Effector memory CD8-positive, alpha-beta T cell (primary cell): ENCODE results near the gene RTTN.

Source experiments
- ATAC-seq: fragments of 150-1000 bp; cut with Tn5 transposase; replicated peaks from 2 replicates; pipeline ENCODE4 v1.10.0; 2021; ENCODE audit warnings: mild to moderate bottlenecking, moderate library complexity
- DNase-seq, 3 experiments: peaks; one replicate each; pipeline ENCODE4 v3.0.0; 2021
- H3K27ac Mint-ChIP-seq, 2 donors: one replicate each; pipeline ENCODE4 v1.8.0; 2022; ENCODE audit warnings: mild to moderate bottlenecking in 2 of 2, mixed read lengths in 2 of 2, moderate library complexity in 2 of 2
- H3K27me3 Mint-ChIP-seq, 2 donors: one replicate each; pipeline ENCODE4 v1.8.0; 2022; ENCODE audit warnings: mixed read lengths in 2 of 2
- H3K36me3 Mint-ChIP-seq: one replicate; pipeline ENCODE4 v1.8.0; 2022; ENCODE audit warnings: mild to moderate bottlenecking, moderate library complexity, mixed read lengths; ENCODE audit not compliant: insufficient read depth
- H3K4me1 Mint-ChIP-seq, 2 donors: one replicate each; pipeline ENCODE4 v1.8.0; 2022; ENCODE audit warnings: low read depth in 2 of 2, mixed read lengths in 2 of 2
- H3K4me3 Mint-ChIP-seq, 2 donors: one replicate each; pipeline ENCODE4 v1.8.0; 2022; ENCODE audit warnings: mild to moderate bottlenecking in 2 of 2, mixed read lengths in 2 of 2, moderate library complexity in 2 of 2
- H3K9me3 Mint-ChIP-seq, 2 donors: one replicate each; pipeline ENCODE4 v1.8.0; 2022; ENCODE audit warnings: mixed read lengths in 2 of 2

The RTTN gene

DNA sequence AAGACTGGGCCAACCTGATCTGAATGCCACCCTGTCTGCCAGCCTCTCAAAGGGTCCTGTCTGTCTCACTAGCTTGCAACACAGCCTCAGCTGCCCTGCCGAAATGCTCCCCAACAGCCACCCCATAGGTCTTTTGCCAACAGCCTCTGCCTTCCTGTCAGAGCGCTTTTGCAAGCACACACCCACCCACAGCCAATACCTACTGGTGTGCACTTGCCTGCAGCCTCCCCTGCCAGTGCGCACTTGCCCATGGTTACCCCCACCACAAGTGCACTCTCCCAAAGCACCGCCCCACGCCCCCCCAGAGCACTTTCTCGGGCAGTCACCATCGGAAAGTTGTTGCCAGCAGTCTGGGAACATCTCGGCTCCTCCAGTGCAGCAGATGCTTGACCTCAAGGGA lies 48.6 kb downstream of the RTTN start:
- H3K4me1 Mint-ChIP-seq: peaks cover 9 to 23% of the 10 kb centered on the region in 2 donors
- H3K9me3 Mint-ChIP-seq: no peaks in the 10 kb centered on the region
- H3K36me3 Mint-ChIP-seq: peaks cover 28% of the 10 kb centered on the region
- H3K27ac Mint-ChIP-seq: no peak overlapping the region
- H3K4me3 Mint-ChIP-seq: no peak overlapping the region
- ATAC-seq: no peak
- H3K27me3 Mint-ChIP-seq: no peaks in the 10 kb centered on the region
- DNase-seq: no peak

DNA sequence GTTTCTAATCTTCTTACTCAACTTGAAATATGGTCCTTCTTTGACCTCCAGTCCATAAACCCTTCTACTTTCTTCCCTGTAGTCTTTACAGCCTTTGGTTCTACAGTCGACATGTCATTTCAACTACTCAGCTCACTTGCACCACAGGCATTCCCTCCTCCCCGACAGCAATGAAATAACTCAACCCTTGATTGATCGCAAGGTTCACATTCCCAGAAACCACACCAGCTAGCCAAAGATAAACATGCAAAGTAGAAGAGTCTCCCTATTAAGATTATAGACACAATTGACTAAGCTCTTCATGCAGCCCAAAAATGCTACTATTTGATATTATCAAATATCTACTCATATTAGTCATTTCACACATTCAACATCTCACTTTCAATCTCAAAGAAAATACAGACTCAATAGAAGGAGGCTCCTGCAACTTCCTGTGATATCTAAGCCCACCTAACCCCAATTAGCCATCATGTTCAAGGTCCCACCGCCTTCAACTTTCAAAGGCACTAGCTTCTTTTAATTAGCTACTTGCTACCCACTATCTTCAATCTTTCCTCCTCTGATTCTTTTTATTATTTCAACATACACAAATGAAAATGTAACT lies 50.8 kb downstream of the RTTN start:
- Mint-ChIP-seq H3K4me1 (peaks cover 9 to 20% of the 10 kb centered on the region in 2 donors), H3K4me3 (no peak overlapping the region), H3K27ac (no peak overlapping the region), H3K36me3 (peaks cover 21% of the 10 kb centered on the region), H3K9me3 (no peaks in the 10 kb centered on the region), H3K27me3 (no peaks in the 10 kb centered on the region)
- ATAC-seq: no peak
- no peak for DNase-seq

DNA sequence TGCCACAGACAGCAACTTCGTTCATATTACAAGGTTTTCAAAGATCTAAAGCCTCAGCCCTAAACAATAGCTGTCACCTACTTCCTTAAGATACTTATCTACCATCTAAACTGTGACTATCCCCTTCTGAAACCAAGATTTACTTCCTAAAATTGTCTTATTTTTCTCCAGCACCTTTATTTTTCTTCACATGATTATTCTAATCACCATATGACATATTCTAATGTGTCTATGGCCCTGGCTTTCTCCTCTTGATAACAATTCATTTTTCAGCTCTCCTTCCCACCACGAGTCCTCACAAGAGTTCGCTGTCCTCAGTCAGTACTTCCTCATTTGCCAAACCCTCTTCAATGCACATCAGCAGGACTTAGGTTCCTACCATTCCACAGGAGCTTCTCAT lies 53.9 kb downstream of the RTTN start:
- DNase-seq (no peak), ATAC-seq (no peak)
- H3K27me3 Mint-ChIP-seq: no peaks in the 10 kb centered on the region
- H3K9me3 Mint-ChIP-seq: no peaks in the 10 kb centered on the region
- H3K4me3 Mint-ChIP-seq: no peak overlapping the region
- peaks cover 13% of the 10 kb centered on the region for H3K36me3 Mint-ChIP-seq
- no peak overlapping the region for H3K27ac Mint-ChIP-seq
- H3K4me1 Mint-ChIP-seq: peaks cover 4 to 13% of the 10 kb centered on the region in 2 donors

DNA sequence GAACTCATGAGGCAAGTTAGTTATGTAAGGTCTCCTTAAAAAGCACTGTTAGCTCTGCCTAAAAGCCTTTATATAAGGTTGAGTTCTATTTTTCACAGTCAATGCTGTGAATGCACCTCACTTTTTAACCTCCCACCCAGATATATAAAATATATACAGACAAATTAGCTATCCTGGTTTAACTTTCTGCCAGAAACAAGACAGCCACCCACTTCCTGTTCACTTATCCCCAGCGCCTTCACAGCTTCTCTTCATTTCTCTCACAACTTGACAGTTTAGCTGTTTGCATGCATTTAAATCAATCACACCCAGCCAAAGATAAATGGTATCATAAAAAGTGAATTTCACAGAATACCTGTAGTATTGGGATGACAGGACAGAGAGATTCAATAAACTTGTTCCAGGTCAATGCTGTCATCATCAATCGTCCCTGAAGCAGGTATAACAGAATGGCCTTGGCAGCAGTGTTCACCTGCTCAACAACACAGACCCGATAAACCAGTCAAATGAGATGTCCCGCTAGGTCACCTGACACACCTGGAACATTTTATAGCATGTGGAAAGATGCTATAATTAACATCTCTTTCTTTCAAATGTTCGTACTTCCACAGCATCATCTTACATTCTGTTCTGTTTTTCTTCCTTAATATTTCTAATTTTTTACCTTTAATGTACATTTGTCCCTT lies 55.7 kb downstream of the RTTN start:
- Mint-ChIP-seq H3K9me3 (no peaks in the 10 kb centered on the region), H3K36me3 (peaks cover 14% of the 10 kb centered on the region), H3K4me3 (no peak overlapping the region), H3K27me3 (no peaks in the 10 kb centered on the region), H3K4me1 (peaks cover 2 to 8% of the 10 kb centered on the region in 2 donors), H3K27ac (no peak overlapping the region)
- ATAC-seq (no peak), DNase-seq (no peak)

DNA sequence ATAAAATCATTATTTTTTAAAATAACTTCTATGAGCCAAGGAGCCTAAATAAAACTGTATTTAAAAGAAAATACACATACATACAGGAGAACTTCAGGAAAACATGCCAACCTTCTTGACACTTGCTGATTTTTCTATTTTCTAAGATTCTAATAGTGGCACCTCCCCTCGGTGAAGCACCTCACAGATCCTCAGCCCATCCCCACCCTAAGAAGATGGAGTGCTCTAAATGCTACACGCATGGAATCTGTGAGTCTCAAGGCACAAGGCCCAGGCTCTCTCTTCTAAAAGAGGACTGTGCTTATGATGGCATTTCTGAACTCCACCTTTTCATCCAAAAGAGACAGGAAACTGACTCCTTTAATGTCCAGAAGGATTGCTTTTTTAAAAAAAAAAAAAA lies 56.3 kb downstream of the RTTN start:
- H3K4me1 Mint-ChIP-seq: peaks cover 0 to 7% of the 10 kb centered on the region in 2 donors
- peaks cover 12% of the 10 kb centered on the region for H3K36me3 Mint-ChIP-seq
- DNase-seq (no peak), ATAC-seq (no peak)
- no peak overlapping the region for H3K27ac Mint-ChIP-seq
- H3K27me3 Mint-ChIP-seq: no peaks in the 10 kb centered on the region
- no peak overlapping the region for H3K4me3 Mint-ChIP-seq
- no peaks in the 10 kb centered on the region for H3K9me3 Mint-ChIP-seq

DNA sequence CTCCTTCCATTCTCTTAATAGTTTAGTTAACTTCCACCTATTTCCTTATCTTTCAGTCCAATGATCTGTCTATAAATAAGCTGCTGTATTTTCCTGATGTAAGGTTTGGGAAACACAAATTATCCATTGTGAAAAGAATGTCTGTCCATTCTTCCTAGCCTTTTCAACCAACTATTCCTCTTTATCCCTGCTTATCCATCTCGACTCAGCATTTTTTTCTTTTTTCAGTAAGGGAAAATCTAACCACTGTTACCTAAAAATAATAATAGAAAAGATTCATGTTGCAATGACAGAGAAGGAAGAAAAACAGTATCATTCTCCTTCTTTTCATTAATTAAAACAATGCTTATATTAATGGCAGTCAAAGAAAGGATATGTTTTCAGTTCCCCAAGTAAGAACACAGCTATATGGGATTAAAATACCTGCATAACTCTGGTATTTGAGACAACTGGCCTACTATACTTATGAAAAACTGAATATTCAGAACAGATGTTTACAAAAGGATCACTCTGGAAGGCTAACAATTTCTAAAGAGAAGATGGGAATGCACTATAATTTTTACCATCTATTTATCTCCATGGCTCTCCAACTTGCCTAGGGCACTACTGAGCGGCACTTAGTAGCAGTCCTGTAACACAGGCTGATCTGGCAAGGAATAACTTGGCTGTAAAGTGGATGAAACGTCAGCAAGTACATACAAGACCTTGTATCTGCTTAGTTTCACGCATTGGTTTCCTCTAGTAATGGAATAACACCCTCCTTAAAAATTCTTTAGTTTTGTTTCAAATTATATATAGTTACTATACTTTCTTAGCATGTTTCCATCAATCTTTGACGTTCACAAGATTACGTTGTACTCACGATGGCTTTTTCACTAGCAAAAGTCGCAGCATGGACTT lies 57.2 kb downstream of the RTTN start:
- ATAC-seq (no peak), DNase-seq (no peak)
- Mint-ChIP-seq H3K27ac (no peak overlapping the region), H3K4me3 (no peak overlapping the region), H3K4me1 (peaks cover 0 to 7% of the 10 kb centered on the region in 2 donors), H3K36me3 (peaks cover 13% of the 10 kb centered on the region), H3K27me3 (no peaks in the 10 kb centered on the region), H3K9me3 (no peaks in the 10 kb centered on the region)

DNA sequence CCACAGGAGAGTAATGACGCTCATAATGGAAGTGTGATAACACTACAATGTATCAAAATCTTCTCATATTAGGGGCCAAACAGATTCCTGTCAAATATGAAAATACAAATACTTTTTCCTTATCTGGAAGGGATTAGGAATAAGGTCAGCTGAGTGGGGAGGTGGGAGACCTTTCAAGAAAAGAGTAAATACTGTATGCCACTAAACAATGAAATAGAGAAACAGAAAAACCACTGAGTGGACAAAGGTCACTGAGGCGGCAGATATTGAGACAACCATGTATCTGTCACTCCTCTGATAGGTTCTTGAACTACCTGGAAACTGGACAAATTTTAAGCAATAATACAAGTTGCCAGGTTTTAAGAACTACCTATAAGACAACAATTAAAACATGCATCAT lies 59.3 kb downstream of the RTTN start:
- Mint-ChIP-seq H3K36me3 (peaks cover 25% of the 10 kb centered on the region), H3K27ac (no peak overlapping the region), H3K4me3 (no peak overlapping the region), H3K27me3 (no peaks in the 10 kb centered on the region), H3K9me3 (no peaks in the 10 kb centered on the region), H3K4me1 (peaks cover 0 to 4% of the 10 kb centered on the region in 2 donors)
- no peak for DNase-seq
- ATAC-seq: no peak

DNA sequence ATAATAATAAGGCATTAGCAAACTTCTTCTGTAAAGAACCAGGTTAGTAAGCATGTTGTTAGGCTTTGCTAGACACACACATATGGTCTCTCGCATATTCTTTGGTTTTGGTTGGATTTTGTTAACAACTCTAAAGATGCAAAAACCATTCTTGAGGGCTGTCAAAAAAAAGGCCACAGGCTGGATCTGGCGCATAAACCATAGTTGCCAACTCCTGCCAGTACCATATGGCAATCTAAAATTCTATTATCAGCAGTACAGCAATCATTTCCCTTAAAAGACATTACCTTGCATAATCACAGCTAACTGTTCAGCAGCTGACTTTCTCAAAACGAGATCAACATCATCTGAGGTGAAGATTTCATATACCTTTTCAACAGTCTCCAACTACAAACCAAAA lies 63.5 kb downstream of the RTTN start:
- Mint-ChIP-seq H3K4me3 (no peak overlapping the region), H3K27me3 (no peaks in the 10 kb centered on the region), H3K9me3 (no peaks in the 10 kb centered on the region), H3K4me1 (peaks cover 0 to 8% of the 10 kb centered on the region in 2 donors), H3K36me3 (peaks cover 31% of the 10 kb centered on the region), H3K27ac (no peak overlapping the region)
- ATAC-seq (no peak), DNase-seq (no peak)

DNA sequence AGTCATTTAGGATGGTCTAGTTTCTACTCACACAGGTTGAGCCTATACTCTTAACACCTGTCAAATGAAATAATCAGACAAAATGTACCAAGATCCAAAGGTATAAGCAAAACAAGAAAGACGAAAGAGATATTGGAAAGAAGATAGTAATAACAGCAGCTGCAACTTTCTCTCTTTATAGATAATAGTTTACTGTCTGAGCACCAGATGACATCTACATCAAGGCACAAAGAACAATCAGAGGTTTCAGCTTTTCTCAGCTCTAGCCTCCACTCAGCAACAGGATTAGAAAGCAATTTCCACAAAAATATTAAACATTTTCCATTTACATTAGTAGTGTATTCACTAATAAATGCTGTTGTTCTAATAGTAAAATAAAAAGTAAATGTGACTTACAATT lies 66.3 kb downstream of the RTTN start:
- peaks cover 28% of the 10 kb centered on the region for H3K36me3 Mint-ChIP-seq
- no peak overlapping the region for H3K27ac Mint-ChIP-seq

DNA sequence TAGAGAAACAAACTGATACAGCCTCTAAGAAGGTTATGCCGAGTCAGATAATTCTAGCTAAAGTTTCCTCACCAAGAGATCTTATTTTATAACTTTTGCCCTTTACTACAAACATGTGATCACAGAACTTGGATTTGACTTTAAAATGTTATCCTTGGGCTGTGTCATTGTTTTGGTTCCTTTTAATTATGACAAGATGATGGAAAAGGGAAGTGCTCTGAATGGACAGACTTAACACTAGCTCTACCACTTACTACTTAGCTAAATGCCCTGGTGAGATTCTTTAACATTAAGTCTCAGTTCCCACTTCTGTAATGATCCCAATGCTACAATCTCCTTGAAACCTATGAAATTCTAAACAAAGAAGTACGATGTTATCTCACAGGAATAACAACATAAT lies 69.9 kb downstream of the RTTN start:
- H3K27ac Mint-ChIP-seq: no peak overlapping the region

More for the DNA sequence above, 66.3 kb downstream of the RTTN start:
- Mint-ChIP-seq H3K4me1 (peaks cover 0 to 5% of the 10 kb centered on the region in 2 donors), H3K27me3 (no peaks in the 10 kb centered on the region), H3K4me3 (no peak overlapping the region), H3K9me3 (no peaks in the 10 kb centered on the region)
- ATAC-seq (no peak), DNase-seq (no peak)

DNA sequence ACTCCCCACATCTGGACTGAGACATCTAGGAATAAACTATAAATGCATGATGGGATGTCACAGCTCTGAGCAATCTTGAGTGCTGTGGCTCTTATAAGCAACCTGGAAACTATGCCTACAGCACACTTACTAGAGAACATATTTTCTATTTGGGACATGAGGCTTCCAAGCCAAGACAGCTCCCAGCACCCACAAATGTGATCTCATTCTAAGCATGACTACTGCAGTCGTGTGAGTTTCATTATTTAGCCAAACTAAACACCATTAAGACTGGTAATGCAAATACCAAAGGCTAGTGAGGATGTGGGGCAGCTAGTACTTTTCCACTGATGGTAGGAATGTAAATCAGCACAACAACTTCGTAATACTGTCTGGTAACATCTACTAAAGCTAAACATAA lies 72.5 kb downstream of the RTTN start:
- DNase-seq: no peak
- Mint-ChIP-seq H3K4me1 (peaks cover 2 to 5% of the 10 kb centered on the region in 2 donors), H3K27me3 (no peaks in the 10 kb centered on the region), H3K36me3 (peaks cover 12% of the 10 kb centered on the region), H3K9me3 (no peaks in the 10 kb centered on the region), H3K27ac (no peak overlapping the region), H3K4me3 (no peak overlapping the region)
- ATAC-seq: no peak

More for the DNA sequence above, 69.9 kb downstream of the RTTN start:
- Mint-ChIP-seq H3K9me3 (no peaks in the 10 kb centered on the region), H3K4me1 (peaks cover 0 to 5% of the 10 kb centered on the region in 2 donors), H3K4me3 (no peak overlapping the region), H3K36me3 (peaks cover 15% of the 10 kb centered on the region), H3K27me3 (no peaks in the 10 kb centered on the region)
- ATAC-seq (no peak), DNase-seq (no peak)

DNA sequence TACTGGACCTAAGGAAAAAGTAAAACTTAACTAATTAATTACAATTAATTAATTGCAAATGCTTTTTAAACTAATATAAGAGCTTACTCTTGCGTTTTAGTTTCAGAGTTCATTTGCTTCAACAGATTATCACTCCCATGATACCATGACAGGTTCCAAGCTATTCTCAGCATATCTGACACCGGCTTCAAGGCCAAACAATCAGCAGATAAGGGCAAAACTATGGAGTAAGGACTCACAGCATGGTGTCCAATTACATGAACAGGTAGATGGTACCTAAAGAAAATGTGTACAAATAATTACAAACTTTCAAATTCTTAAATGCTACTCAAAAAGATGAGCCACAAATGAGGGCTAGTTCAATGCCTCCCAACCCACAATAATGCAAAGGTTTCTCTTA lies 77.2 kb downstream of the RTTN start:
- Mint-ChIP-seq H3K9me3 (no peaks in the 10 kb centered on the region), H3K4me3 (no peak overlapping the region), H3K4me1 (peaks cover 0 to 2% of the 10 kb centered on the region in 2 donors), H3K36me3 (no peaks in the 10 kb centered on the region), H3K27ac (no peak overlapping the region), H3K27me3 (no peaks in the 10 kb centered on the region)
- DNase-seq: no peak
- ATAC-seq: no peak

DNA sequence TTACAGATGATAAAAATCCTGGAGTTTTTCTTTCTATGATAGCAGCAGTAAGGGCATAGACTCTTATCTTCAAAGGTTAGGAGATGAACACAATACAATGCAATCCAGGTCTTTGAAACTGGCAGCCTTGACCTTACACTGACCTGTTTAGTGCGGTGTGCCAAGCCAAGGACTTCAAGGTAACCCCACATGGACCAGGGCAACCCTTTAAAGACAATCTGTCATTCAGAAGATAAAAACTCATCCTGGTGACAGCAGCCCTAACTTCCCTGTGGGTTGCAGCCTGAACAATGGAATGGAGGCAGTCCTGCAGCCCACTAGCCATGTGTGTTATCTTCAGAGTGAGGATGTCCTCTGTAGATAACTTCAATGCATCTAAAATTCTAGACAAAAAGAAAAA lies 78.1 kb downstream of the RTTN start:
- H3K4me3 Mint-ChIP-seq: no peak overlapping the region
- ATAC-seq (no peak), DNase-seq (no peak)
- no peaks in the 10 kb centered on the region for H3K27me3 Mint-ChIP-seq
- H3K9me3 Mint-ChIP-seq: no peaks in the 10 kb centered on the region
- H3K4me1 Mint-ChIP-seq: peaks cover 0 to 2% of the 10 kb centered on the region in 2 donors
- no peaks in the 10 kb centered on the region for H3K36me3 Mint-ChIP-seq
- peak overlapping the region in 1 of 2 donors; percentile 47 for H3K27ac Mint-ChIP-seq
